HepG2 (cell line): ENCODE measurements around the gene SPRN. TPM values are rescaled to one million over a fixed set of nuclear protein-coding genes. Genes with fewer than 3 reads are reported as not detected.

Experiments used
- ATAC-seq: fragments of 200-7000 bp; cut with Tn5 transposase; 3 replicates; pipeline ENCODE4 v1.9.1; 2020; ENCODE audit warnings: mild to moderate bottlenecking, moderate library complexity
- BruUV-seq: library from RNA; stranded (reverse); fragments of 400-500 nt; replicated peaks from 2 replicates; lab custom pipeline; 2021; lab: Mats Ljungman, UMichigan
- CTCF ChIA-PET: fragments of 300-600 bp; formaldehyde crosslinking; extraction: SDS; loops from one replicate; lab custom pipeline; 2021; ENCODE audit warnings: low total read pairs, inconsistent platforms, low intra/inter-chr PET ratio; lab: Yijun Ruan, JAX
- POLR2A ChIA-PET: fragments of 350-600 bp; sonication (Branson Sonifier 250); formaldehyde crosslinking; loops from one replicate; lab custom pipeline; 2020; ENCODE audit warnings: antibody characterized with exemption, inconsistent platforms; lab: Yijun Ruan, JAX
- DNase-seq: peaks from one replicate; pipeline ENCODE4 v3.0.0-alpha.2; 2015; ENCODE audit warnings: low spot score
- FAIRE-seq: peaks from 3 replicates; lab custom pipeline; 2011; peaks lifted over from hg19 to GRCh38; lab: Jason Lieb, UNC
- H2AFZ ChIP-seq: one replicate; pipeline ENCODE4 v1.6.1; 2011; ENCODE audit warnings: low read length, inconsistent platforms
- H3K27ac ChIP-seq: fragments of 300-600 bp; 3 replicates; pipeline ENCODE4 v1.8.0; 2011; ENCODE audit warnings: mixed run types, mild to moderate bottlenecking, mixed read lengths, low read length, inconsistent platforms; ENCODE audit not compliant: insufficient read depth; ENCODE audit errors: extremely low read length
- H3K27me3 ChIP-seq, 2 experiments: fragments of 200-600 bp in 1 of 2; 2 replicates in 1 of 2; 3 replicates in 1 of 2; pipeline versions ENCODE4 v1.6.0 to v1.8.0; 2011; ENCODE audit warnings: low read length in 2 of 2, mild to moderate bottlenecking in 2 of 2, moderate library complexity in 2 of 2, inconsistent platforms in 1 of 2; ENCODE audit not compliant: insufficient read depth in 2 of 2, control insufficient read depth in 1 of 2
- H3K36me3 ChIP-seq, 2 experiments: fragments of 200-600 bp in 1 of 2; replicated peaks in 1 of 2; 2 replicates in 1 of 2; 3 replicates in 1 of 2; pipeline versions ENCODE4 v1.5.1 to v1.8.0; 2011; ENCODE audit warnings: low read length in 2 of 2, inconsistent platforms in 1 of 2; ENCODE audit not compliant: insufficient read depth in 2 of 2, control insufficient read depth in 1 of 2
- H3K4me1 ChIP-seq: 2 replicates; pipeline ENCODE4 v1.5.1; 2012; ENCODE audit warnings: low read length, inconsistent platforms; ENCODE audit not compliant: insufficient read depth
- H3K4me2 ChIP-seq: 2 replicates; pipeline ENCODE4 v1.6.0; 2011; ENCODE audit warnings: low read depth, low read length, inconsistent platforms
- H3K4me3 ChIP-seq, 3 experiments: fragments of 200-600 bp in 1 of 3; sonication (generic), shearing (Covaris generic) in 1 of 3; replicated peaks in 1 of 3; 2 replicates each; pipeline ENCODE4 v1.5.1; 2011 to 2016; ENCODE audit warnings: low read length in 3 of 3, inconsistent platforms in 2 of 3, low read depth in 2 of 3, mild to moderate bottlenecking in 2 of 3, control low read depth in 1 of 3, mixed read lengths in 1 of 3; ENCODE audit not compliant: insufficient read depth in 1 of 3
- H3K79me2 ChIP-seq: one replicate; pipeline ENCODE4 v1.6.1; 2011; ENCODE audit warnings: low read length, inconsistent platforms; ENCODE audit not compliant: insufficient read depth
- H3K9ac ChIP-seq: 2 replicates; pipeline ENCODE4 v1.6.0; 2011; ENCODE audit warnings: mild to moderate bottlenecking, low read depth, low read length, inconsistent platforms; ENCODE audit not compliant: insufficient read depth
- H3K9me3 ChIP-seq: 2 replicates; pipeline ENCODE4 v1.5.1; 2012; ENCODE audit warnings: mild to moderate bottlenecking, low read length
- H4K20me1 ChIP-seq: 2 replicates; pipeline ENCODE4 v1.6.0; 2011; ENCODE audit warnings: inconsistent platforms, mild to moderate bottlenecking, low read length, moderate library complexity; ENCODE audit not compliant: insufficient read depth
- ADNP ChIP-seq: sonication (generic); formaldehyde crosslinking; IDR thresholded peaks from 2 replicates; pipeline ENCODE4 v1.4.0; 2020; ENCODE audit warnings: missing genetic modification reagents
- CSRNP2 ChIP-seq: sonication (generic); formaldehyde crosslinking; conservative IDR thresholded peaks from 2 replicates; pipeline ENCODE4 v1.8.0; 2022; ENCODE audit warnings: low read depth, missing genetic modification reagents
- EP300 ChIP-seq, 3 experiments: sonication (generic) in 1 of 3; formaldehyde crosslinking in 1 of 3; IDR thresholded peaks; 2 replicates each; pipeline versions ENCODE4 v1.5.1 to v1.6.1; 2011 to 2020; ENCODE audit warnings: low read depth in 2 of 3, low read length in 2 of 3, borderline replicate concordance in 1 of 3, improper control_type of control experiment in 1 of 3, mild to moderate bottlenecking in 1 of 3, missing genetic modification reagents in 1 of 3, moderate library complexity in 1 of 3
- HINFP ChIP-seq: sonication (generic); formaldehyde crosslinking; IDR thresholded peaks from 2 replicates; pipeline ENCODE4 v1.4.0; 2020; ENCODE audit warnings: low read depth, mild to moderate bottlenecking, missing genetic modification reagents
- MAFF ChIP-seq: IDR thresholded peaks from 2 replicates; pipeline ENCODE4 v1.6.1; 2011; ENCODE audit warnings: low read depth, low read length, improper control_type of control experiment
- MEF2D ChIP-seq: sonication (generic); formaldehyde crosslinking; IDR thresholded peaks from 2 replicates; pipeline ENCODE4 v1.5.1; 2020; ENCODE audit warnings: mild to moderate bottlenecking, missing genetic modification reagents
- PAX8 ChIP-seq: sonication (generic); formaldehyde crosslinking; IDR thresholded peaks from 2 replicates; pipeline ENCODE4 v1.8.0; 2022; ENCODE audit warnings: mild to moderate bottlenecking, missing genetic modification reagents, borderline replicate concordance
- RBAK ChIP-seq: sonication (generic); formaldehyde crosslinking; IDR thresholded peaks from 2 replicates; pipeline ENCODE4 v1.5.1; 2020; ENCODE audit warnings: mild to moderate bottlenecking, missing genetic modification reagents
- SIN3A ChIP-seq: IDR thresholded peaks from 2 replicates; pipeline ENCODE4 v1.6.1; 2011; ENCODE audit warnings: low read depth, mild to moderate bottlenecking, control low read depth, low read length, borderline replicate concordance
- SP5 ChIP-seq: IDR thresholded peaks from 2 replicates; pipeline ENCODE4 v1.6.1; 2016; ENCODE audit warnings: low read depth, borderline replicate concordance
- ZBTB7B ChIP-seq: sonication (generic); formaldehyde crosslinking; IDR thresholded peaks from 2 replicates; pipeline ENCODE4 v1.4.0; 2020; ENCODE audit warnings: missing genetic modification reagents
- ZNF460 ChIP-seq: sonication (generic); formaldehyde crosslinking; IDR thresholded peaks from 2 replicates; pipeline ENCODE4 v1.5.1; 2020; ENCODE audit warnings: missing genetic modification reagents, mild to moderate bottlenecking, borderline replicate concordance
- ZSCAN5A ChIP-seq: sonication (generic); formaldehyde crosslinking; IDR thresholded peaks from 2 replicates; pipeline ENCODE4 v1.8.0; 2022; ENCODE audit warnings: mild to moderate bottlenecking, missing genetic modification reagents, borderline replicate concordance
- WGBS: methylation state at CpG from one replicate; pipeline ENCODE4 v1.1.6; 2017; ENCODE audit warnings: low lambda C conversion rate; 5-methylcytosine and 5-hydroxymethylcytosine counted together
- in situ Hi-C: cut with HindIII; loops from 2 replicates; pipeline ENCODE4 v1.10.0; 2017; ENCODE audit warnings: low pct_unique_long_range_greater_than_20kb; ENCODE audit not compliant: extremely low pct_ligation_motif_present
- intact Hi-C: fragments of 100-400 bp; cut with micrococcal nuclease; formaldehyde crosslinking; loops from one replicate; pipeline ENCODE4 v1.10.0; 2022; ENCODE audit not compliant: unreplicated experiment
- polyA plus RNA-seq, 8 experiments: library from polyadenylated mRNA; depleted of rRNA in 3 of 8; stranded (reverse) in 7 of 8; unstranded in 1 of 8; fragments of >200 nt; fragmentation: Illumina TruSeq in 4 of 8; extraction: Trizol in 4 of 8; gene quantifications; 2 replicates each; pipeline versions ENCODE4 v1.2.1 to v1.2.3, GENCODE V29; 2011 to 2016; ENCODE audit warnings: low read depth in 4 of 8, missing spikeins in 1 of 8, mixed read lengths in 1 of 8; ENCODE audit not compliant: insufficient read depth in 1 of 8
- total RNA-seq, 5 experiments: library from RNA; depleted of rRNA; stranded (reverse); fragments of >200 nt; fragmentation: Illumina TruSeq; extraction: Trizol; gene quantifications; 2 replicates each; pipeline ENCODE4 v1.2.3, GENCODE V29; 2016; ENCODE audit warnings: low read depth in 1 of 5
- TF ChIP-seq, protein P1 (sequence below): sonication (generic); formaldehyde crosslinking; IDR thresholded peaks from 2 replicates; pipeline ENCODE4 v1.9.0; 2021; ENCODE audit warnings: missing genetic modification reagents, mild to moderate bottlenecking, borderline replicate concordance

SPRN gene
- total and polyA plus RNA-seq, 2 of the 13 experiments (the other 11 are each of a cell fraction or from before 2014, with no cell fraction given): not detected

DNA sequence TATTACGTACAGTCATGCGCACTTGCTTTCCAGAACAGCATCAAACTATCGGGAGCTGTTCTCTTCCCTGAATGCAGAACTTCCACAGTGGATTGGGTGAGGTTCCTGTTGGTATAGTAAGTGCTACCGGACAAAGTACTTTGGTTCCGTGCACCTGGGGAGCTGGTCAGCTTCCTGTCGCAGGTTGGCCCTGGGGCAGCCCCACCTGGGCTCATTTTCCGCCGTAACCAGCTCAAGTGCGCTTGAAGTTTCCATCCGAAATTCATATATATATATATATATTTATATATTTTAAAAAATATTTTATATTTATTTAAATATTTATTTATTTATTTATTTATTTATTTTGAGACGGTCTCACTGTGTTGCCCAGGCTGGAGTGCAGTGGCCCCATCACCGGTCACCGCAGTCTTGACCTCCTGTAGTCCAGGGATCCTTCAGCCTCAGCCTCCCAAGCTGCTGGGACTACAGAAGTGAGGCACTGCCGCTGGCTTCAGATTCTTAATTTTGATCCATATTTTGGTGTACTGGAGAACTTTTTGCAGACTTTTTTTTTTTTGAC, 35.9 kb upstream of the SPRN start (continued):
- TF ChIP-seq ZNF460 (CRISPR knock-in tag): no peak
- no peak for TF ChIP-seq ZSCAN5A (CRISPR knock-in tag)
- no peak for TF ChIP-seq ADNP (CRISPR knock-in tag)
- TF ChIP-seq HINFP (CRISPR knock-in tag): no peak
- no peak for TF ChIP-seq ZBTB7B

GRCh38 chr10:133459454-133460207, 35.2 kb upstream of the SPRN start:
- Histone ChIP-seq H3K9ac (no peak overlapping the region), H3K4me1 (no peaks in the 10 kb centered on the region), H2AFZ (no peak overlapping the region), H3K4me3 (no peak overlapping the region), H3K36me3 (no peaks in the 10 kb centered on the region), H3K27ac (no peak overlapping the region), H4K20me1 (no peaks in the 10 kb centered on the region), H3K9me3 (no peaks in the 10 kb centered on the region), H3K27me3 (no peaks in the 10 kb centered on the region), H3K79me2 (no peaks in the 10 kb centered on the region), H3K4me2 (no peak overlapping the region)
- DNase-seq (no peak), FAIRE-seq (no peak), ATAC-seq (no peak)
- TF ChIP-seq RBAK (CRISPR knock-in tag) (no peak), PAX8 (CRISPR knock-in tag) (no peak), MAFF (no peak), SP5 (CRISPR knock-in tag) (no peak), SIN3A (no peak), CSRNP2 (no peak), MEF2D (CRISPR knock-in tag) (no peak), EP300 (IDR thresholded peaks at IDR 0.05; ENCODE audit: low read depth in 2 of 2, low read length in 2 of 2) (no peak), EP300 (CRISPR knock-in tag; IDR thresholded peaks at IDR 0.05; ENCODE audit: borderline replicate concordance) (no peak)
- TF ChIP-seq, protein P1, sequence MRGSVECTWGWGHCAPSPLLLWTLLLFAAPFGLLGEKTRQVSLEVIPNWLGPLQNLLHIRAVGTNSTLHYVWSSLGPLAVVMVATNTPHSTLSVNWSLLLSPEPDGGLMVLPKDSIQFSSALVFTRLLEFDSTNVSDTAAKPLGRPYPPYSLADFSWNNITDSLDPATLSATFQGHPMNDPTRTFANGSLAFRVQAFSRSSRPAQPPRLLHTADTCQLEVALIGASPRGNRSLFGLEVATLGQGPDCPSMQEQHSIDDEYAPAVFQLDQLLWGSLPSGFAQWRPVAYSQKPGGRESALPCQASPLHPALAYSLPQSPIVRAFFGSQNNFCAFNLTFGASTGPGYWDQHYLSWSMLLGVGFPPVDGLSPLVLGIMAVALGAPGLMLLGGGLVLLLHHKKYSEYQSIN: no peak
- intact Hi-C loops: no loop called here
- ChIA-PET CTCF (no interaction called here), POLR2A (no interaction called here)
- no TSS peak for BruUV-seq
- 87% methylated on average over 58 of the region's 81 CpGs for WGBS
- in situ Hi-C loops: no loop called here
